ENCODE results near the gene KSR1. TPM values are rescaled to one million over a fixed set of nuclear protein-coding genes. Genes with fewer than 3 reads are reported as not detected.

The KSR1 gene
- total and polyA plus RNA-seq, 11 donors: 6.1 to 31.1 (median 7.5) TPM

DNA sequence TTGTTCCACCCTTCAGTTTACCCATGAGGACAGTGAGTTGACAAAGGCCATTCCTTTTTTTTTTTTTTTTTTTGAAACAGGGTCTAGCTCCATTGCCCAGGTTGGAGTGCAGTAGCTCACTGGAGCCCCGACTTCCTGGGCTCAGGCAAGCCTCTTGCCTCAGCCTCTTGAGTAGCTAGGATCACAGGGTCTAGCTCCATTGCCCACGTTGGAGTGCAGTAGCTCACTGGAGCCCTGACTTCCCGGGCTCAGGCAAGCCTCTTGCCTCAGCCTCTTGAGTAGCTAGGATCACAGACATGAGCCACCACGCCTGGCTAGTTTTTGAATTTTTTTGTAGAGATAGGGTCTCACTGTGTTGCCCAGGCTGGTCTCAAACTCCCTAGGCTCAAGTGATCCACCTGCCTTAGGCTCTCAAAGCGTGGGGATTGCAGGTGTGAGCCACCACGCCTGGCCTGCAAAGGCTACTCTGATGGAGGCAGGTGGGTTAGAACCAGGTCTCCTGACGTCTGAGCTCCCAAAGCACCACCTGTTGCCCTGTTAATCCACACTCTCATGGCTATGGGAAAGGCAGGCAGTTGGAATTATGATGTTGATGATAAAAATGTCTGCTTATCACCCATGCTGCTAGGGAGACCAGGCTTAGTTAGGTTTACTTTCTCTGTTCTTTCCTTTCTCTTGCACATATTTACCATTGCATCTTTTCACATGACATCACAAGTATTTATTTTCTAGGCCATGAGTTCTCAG is 65.2 kb downstream of the KSR1 start:
- WGBS, 4 donors: 95 to 97% (median 96%) methylated on average over 6 to 7 of the region's 7 CpGs
- DNase-seq (no peak), ATAC-seq (no peak)
- H3K36me3 ChIP-seq: no peaks in the 10 kb centered on the region
- intact Hi-C loops (cut with DNase I): loop anchor here in 1 of 10 donors (5.0 kb wide), 1 partner anchor 44 kb away; no protein-coding TSS in a partner anchor
- H3K27me3 ChIP-seq: no peaks in the 10 kb centered on the region
- H3K9me3 ChIP-seq: no peaks in the 10 kb centered on the region
- peaks cover 0 to 28% (median 8%) of the 10 kb centered on the region in 12 donors for H3K4me1 ChIP-seq
- no peak overlapping the region for H3K27ac ChIP-seq
- no peak for TF ChIP-seq POLR2A (IDR thresholded peaks at IDR 0.05)
- TF ChIP-seq, protein P1, sequence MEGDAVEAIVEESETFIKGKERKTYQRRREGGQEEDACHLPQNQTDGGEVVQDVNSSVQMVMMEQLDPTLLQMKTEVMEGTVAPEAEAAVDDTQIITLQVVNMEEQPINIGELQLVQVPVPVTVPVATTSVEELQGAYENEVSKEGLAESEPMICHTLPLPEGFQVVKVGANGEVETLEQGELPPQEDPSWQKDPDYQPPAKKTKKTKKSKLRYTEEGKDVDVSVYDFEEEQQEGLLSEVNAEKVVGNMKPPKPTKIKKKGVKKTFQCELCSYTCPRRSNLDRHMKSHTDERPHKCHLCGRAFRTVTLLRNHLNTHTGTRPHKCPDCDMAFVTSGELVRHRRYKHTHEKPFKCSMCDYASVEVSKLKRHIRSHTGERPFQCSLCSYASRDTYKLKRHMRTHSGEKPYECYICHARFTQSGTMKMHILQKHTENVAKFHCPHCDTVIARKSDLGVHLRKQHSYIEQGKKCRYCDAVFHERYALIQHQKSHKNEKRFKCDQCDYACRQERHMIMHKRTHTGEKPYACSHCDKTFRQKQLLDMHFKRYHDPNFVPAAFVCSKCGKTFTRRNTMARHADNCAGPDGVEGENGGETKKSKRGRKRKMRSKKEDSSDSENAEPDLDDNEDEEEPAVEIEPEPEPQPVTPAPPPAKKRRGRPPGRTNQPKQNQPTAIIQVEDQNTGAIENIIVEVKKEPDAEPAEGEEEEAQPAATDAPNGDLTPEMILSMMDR (IDR thresholded peaks at IDR 0.05): no peak
- no peak overlapping the region for H3K4me3 ChIP-seq

DNA sequence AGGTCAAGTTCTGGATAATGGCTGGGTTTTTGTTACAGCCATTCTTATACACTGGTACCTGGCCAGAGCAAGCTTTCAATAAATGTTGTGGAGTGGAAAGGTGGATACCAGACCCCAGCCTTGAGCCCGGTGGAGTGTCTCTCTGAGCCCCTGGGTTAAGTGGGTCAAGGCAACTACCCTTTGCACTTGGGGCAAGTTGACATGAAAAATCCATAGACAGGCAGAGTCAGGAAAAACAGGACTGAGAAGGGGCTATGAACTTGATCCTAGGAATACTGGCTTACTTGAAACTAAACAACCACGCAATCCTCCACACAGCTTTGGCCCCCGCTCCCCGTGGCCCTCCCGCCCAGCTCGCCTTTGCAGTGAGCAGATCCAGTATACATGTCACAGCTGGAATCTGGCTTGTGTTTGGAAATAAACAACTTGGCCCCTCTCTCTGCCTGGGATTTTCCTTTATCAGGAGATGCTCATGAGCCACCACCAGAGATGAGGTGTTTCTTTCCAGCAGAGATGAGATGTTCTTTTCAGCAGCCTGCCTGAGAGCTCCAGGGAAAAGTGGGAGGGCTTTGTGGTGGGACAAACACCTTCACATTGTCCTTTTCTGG is 65.9 kb downstream of the KSR1 start:
- no peak overlapping the region for H3K27ac ChIP-seq
- no peaks in the 10 kb centered on the region for H3K9me3 ChIP-seq
- no peaks in the 10 kb centered on the region for H3K27me3 ChIP-seq
- no peak overlapping the region for H3K4me3 ChIP-seq
- no peak for DNase-seq
- 87 to 94% (median 93%) methylated on average over 6 of the region's 6 CpGs for WGBS, 4 donors
- no peak for TF ChIP-seq POLR2A (IDR thresholded peaks at IDR 0.05)
- TF ChIP-seq, protein P1 (IDR thresholded peaks at IDR 0.05): no peak
- intact Hi-C loops (cut with DNase I): loop anchor here in 1 of 10 donors (5.0 kb wide), 1 partner anchor 45 kb away; no protein-coding TSS in a partner anchor
- H3K36me3 ChIP-seq: no peaks in the 10 kb centered on the region
- no peak for ATAC-seq
- H3K4me1 ChIP-seq: peaks cover 0 to 34% (median 9%) of the 10 kb centered on the region in 12 donors

DNA sequence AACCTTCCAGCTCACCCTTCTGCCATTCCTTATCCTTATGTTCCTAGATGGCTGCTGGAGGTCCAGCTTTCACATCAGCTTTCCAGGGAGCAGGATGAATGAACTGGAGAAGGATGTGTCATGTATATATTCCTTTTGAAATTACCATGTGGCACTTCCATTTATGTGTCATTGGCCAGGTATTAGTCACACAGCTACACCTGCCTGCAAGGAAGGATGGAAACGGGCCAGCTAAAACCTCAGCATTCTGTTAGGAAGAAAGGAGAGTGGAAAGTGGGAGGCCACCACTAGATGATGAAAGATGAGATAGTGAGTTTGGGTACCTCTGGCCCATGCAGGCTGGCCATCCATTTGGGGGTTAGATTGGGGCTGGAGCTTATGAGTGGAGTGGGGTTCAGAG is 67.5 kb downstream of the KSR1 start:
- no peak overlapping the region for H3K4me3 ChIP-seq
- TF ChIP-seq, protein P1 (IDR thresholded peaks at IDR 0.05): no peak
- no peak for TF ChIP-seq POLR2A (IDR thresholded peaks at IDR 0.05)
- DNase-seq (no peak), ATAC-seq (no peak)
- no peaks in the 10 kb centered on the region for H3K27me3 ChIP-seq
- intact Hi-C loops (cut with DNase I): loop anchor here in 1 of 10 donors (5.0 kb wide), 1 partner anchor 46 kb away; no protein-coding TSS in a partner anchor
- H3K36me3 ChIP-seq: no peaks in the 10 kb centered on the region
- 92 to 100% (median 96%) methylated on average over 1 of the region's 1 CpG for WGBS, 4 donors
- no peaks in the 10 kb centered on the region for H3K9me3 ChIP-seq
- H3K27ac ChIP-seq: no peak overlapping the region
- H3K4me1 ChIP-seq: peaks cover 0 to 36% (median 9%) of the 10 kb centered on the region in 12 donors

DNA sequence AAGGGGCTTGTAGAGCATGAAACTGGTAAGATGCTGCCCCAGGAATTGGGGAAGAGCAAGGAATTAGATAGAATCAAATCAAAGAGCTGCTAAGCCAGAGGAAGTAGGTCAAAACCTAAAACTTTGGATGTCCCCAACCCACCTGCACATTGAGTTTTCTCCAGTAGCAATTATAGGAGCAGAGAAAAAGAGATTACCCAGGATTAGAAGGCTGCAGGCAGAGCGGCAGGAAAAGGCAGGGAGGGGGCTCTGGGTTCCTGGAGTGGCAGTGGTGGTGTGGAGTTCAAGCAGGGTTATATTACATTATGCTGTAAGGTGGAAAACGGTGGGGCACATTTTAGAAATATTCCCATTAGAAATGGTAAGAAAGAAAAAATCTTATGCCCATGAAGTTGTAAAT is 68.3 kb downstream of the KSR1 start:
- H3K4me3 ChIP-seq: no peak overlapping the region
- intact Hi-C loops (cut with DNase I): loop anchor here in 1 of 10 donors (5.0 kb wide), 1 partner anchor 47 kb away; no protein-coding TSS in a partner anchor
- no peaks in the 10 kb centered on the region for H3K9me3 ChIP-seq
- no peak overlapping the region for H3K27ac ChIP-seq
- TF ChIP-seq POLR2A (IDR thresholded peaks at IDR 0.05): no peak
- TF ChIP-seq, protein P1 (IDR thresholded peaks at IDR 0.05): no peak
- ATAC-seq: no peak
- H3K27me3 ChIP-seq: no peaks in the 10 kb centered on the region
- WGBS, 4 donors: 57 to 78% (median 65%) methylated on average over 2 of the region's 2 CpGs
- H3K4me1 ChIP-seq: peaks cover 0 to 38% (median 5%) of the 10 kb centered on the region in 12 donors
- no peak for DNase-seq
- H3K36me3 ChIP-seq: no peaks in the 10 kb centered on the region
